Measurements from ENCODE around the gene ATG9A.

Gene ATG9A

DNA sequence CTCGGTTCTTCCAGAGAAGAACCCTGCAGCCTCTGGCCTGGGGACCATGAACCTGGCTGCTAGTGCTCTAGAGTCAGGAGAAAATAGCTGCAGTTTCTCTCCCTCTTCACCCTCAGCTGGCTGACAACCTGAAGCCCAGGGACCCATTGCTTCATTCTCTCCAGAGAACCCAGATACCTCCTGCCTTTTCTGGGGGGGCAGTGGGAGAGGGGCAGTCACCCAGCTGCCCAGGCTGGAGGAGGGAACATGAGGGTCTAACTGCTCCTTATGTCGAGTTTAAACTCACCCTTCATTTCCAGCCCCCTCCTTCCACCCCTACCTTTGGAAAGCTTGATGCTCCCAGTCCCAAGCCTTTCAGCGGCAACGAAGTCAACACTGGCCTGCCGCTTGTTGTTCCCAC, 30.5 kb downstream of the ATG9A start:
- Mint-ChIP-seq H3K36me3 (no peaks in the 10 kb centered on the region), H3K27me3 (peaks cover 11% of the 10 kb centered on the region), H3K4me3 (no peak overlapping the region), H3K4me1 (no peaks in the 10 kb centered on the region), H3K9me3 (no peaks in the 10 kb centered on the region), H3K27ac (no peak overlapping the region)
- DNase-seq (ENCODE audit: low spot score in 2 of 2) (no peak), ATAC-seq (ENCODE audit: low read depth) (no peak)

DNA sequence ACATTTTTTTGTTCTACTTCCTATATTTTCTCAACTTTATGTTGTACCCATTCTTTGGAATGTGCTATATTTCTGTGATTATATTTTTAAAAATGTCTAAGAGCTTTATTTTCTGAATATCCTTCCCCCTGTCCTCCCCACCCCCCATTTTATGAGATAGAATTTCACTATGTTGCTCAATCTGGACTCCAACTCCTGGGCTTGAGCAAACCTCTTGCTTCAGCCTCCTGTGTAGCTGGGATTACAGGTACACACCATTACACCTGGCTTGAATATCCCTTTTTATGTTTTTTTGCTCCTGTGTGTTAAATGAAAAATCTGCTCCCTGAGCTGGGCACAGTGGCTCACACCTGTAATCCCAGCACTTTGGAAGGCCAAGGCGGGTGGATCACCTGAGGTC, 32.0 kb downstream of the ATG9A start:
- Mint-ChIP-seq H3K4me3 (no peak overlapping the region), H3K4me1 (no peaks in the 10 kb centered on the region), H3K36me3 (no peaks in the 10 kb centered on the region), H3K9me3 (no peaks in the 10 kb centered on the region), H3K27me3 (peaks cover 11% of the 10 kb centered on the region), H3K27ac (no peak overlapping the region)
- DNase-seq (ENCODE audit: low spot score in 2 of 2), result no peak
- ATAC-seq (ENCODE audit: low read depth), result no peak

DNA sequence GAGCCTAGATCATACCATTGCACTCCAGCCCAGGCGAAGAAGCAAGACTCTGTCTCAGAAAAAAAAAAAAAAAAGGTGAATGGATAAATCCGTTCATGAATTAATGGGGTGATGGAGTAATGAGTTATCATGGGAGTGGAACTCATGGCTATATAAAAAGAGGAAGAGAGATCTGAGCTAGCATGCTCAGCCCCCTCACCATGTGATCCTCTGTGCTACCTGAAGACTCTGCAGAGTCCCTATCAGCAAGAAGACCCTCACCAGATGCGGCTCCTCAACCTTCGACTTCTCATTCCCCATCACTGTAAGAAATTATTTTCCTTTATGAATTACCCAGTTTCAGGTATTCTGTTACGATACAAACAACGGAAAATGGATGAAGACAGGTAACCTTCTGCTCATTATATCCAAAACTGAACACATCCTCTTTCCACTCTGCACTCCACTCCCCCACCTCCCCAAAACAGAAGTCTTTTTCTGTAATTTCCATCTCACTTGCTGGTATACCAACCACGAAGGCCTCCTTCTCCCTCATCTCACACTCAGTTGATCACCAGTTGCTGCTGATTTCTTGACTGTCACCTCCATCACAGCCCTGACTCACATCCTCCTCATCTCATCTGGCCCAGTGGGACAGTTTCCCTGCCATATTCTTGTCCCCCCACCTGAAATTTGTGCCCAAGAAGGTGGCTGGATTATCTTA, 42.5 kb downstream of the ATG9A start:
- H3K4me3 Mint-ChIP-seq, result no peak overlapping the region
- H3K27me3 Mint-ChIP-seq, result no peaks in the 10 kb centered on the region
- peaks cover 12% of the 10 kb centered on the region for H3K4me1 Mint-ChIP-seq
- H3K36me3 Mint-ChIP-seq, result peaks cover 10% of the 10 kb centered on the region
- ATAC-seq (ENCODE audit: low read depth), result peak; percentile 80
- H3K9me3 Mint-ChIP-seq, result no peaks in the 10 kb centered on the region
- no peak for DNase-seq (ENCODE audit: low spot score in 2 of 2)
- H3K27ac Mint-ChIP-seq, result peak overlapping the region; percentile 18

DNA sequence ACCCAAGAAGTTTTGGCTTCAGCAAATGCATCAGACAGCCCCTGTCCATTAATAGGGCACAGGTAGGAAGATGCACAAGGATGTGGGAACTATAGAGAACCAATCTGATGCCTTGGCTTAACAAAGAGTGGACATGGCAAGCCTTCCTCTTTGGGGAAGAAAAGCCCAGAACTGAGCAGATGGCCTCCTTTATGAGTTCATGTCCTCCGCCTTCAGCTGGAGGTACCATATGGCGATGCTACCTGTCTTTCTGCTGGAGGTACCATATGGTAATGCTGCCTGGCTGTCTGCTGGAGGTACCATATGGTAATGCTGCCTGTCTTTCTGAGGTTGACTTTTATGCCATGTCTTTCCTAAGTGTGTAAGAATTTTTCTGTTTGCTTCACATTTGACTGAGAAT, 45.3 kb downstream of the ATG9A start:
- Mint-ChIP-seq H3K4me3 (no peak overlapping the region), H3K4me1 (peaks cover 15% of the 10 kb centered on the region), H3K9me3 (no peaks in the 10 kb centered on the region), H3K27me3 (no peaks in the 10 kb centered on the region), H3K36me3 (peaks cover 19% of the 10 kb centered on the region), H3K27ac (peak overlapping the region; percentile 14)
- DNase-seq (ENCODE audit: low spot score in 2 of 2), result no peak
- no peak for ATAC-seq (ENCODE audit: low read depth)

DNA sequence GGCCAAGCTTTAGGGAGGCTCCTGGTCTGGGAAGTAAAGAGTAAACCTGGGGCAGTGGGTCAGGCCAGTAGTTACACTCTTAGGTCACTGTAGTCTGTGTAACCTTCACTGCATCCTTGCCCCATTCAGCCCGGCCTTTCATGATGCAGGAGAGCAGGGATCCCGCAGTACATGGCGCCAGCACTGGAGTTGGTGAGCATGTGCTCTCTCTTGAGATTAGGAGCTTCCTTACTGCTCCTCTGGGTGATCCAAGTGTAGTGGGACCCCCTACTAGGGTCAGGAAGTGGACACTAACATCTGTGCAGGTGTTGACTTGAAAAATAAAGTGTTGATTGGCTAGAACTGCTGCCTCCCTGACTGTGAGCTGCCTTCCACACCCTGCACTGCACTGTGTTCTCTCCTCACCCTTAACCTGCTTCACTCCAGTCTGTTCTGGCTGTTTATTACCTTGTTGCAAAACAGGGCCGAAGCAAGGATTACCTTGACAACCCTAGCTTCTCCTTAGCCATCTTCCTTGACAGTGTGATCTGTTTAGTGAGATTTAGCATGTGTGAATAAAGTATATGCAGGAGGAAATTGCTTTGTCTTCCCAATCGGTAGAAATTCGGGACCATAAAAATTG, 46.2 kb downstream of the ATG9A start:
- peak overlapping the region; percentile 53 for H3K27ac Mint-ChIP-seq
- H3K9me3 Mint-ChIP-seq, result no peaks in the 10 kb centered on the region
- H3K36me3 Mint-ChIP-seq, result peaks cover 19% of the 10 kb centered on the region
- no peak for DNase-seq (ENCODE audit: low spot score in 2 of 2)
- no peak overlapping the region for H3K4me3 Mint-ChIP-seq
- ATAC-seq (ENCODE audit: low read depth), result no peak
- peaks cover 20% of the 10 kb centered on the region for H3K4me1 Mint-ChIP-seq
- no peaks in the 10 kb centered on the region for H3K27me3 Mint-ChIP-seq

DNA sequence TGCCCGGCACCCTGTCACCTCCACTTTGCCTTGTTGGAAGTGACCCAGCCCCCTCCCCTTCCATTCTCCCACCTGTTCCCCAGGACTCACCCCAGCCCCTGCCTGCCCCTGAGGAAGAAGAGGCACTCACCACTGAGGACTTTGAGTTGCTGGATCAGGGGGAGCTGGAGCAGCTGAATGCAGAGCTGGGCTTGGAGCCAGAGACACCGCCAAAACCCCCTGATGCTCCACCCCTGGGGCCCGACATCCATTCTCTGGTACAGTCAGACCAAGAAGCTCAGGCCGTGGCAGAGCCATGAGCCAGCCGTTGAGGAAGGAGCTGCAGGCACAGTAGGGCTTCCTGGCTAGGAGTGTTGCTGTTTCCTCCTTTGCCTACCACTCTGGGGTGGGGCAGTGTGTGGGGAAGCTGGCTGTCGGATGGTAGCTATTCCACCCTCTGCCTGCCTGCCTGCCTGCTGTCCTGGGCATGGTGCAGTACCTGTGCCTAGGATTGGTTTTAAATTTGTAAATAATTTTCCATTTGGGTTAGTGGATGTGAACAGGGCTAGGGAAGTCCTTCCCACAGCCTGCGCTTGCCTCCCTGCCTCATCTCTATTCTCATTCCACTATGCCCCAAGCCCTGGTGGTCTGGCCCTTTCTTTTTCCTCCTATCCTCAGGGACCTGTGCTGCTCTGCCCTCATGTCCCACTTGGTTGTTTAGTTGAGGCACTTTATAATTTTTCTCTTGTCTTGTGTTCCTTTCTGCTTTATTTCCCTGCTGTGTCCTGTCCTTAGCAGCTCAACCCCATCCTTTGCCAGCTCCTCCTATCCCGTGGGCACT, 46.9 kb downstream of the ATG9A start:
- Mint-ChIP-seq H3K36me3 (peaks cover 19% of the 10 kb centered on the region), H3K27ac (peak overlapping the region; percentile 53), H3K4me1 (peaks cover 22% of the 10 kb centered on the region), H3K27me3 (no peaks in the 10 kb centered on the region), H3K4me3 (no peak overlapping the region), H3K9me3 (no peaks in the 10 kb centered on the region)
- ATAC-seq (ENCODE audit: low read depth) (no peak), DNase-seq (ENCODE audit: low spot score in 2 of 2) (no peak)

DNA sequence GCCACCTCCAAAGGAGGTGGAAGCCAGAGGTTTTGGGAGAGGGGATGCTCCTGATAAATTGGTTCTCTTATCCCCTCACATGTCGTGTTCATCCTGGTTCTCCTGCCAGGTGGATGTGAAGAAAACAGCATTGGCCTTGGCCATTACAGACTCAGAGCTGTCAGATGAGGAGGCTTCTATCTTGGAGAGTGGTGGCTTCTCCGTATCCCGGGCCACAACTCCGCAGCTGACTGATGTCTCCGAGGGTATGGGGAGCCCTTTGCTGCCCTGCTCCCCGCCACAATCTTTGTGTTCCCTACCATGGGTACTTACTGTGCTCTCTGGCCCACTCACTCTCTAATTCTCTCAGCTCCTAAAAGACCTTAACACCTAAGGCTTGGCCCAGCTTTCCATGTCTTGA, 47.9 kb downstream of the ATG9A start:
- H3K27me3 Mint-ChIP-seq, result no peaks in the 10 kb centered on the region
- peaks cover 18% of the 10 kb centered on the region for H3K36me3 Mint-ChIP-seq
- H3K4me3 Mint-ChIP-seq, result no peak overlapping the region
- H3K27ac Mint-ChIP-seq, result no peak overlapping the region
- DNase-seq (ENCODE audit: low spot score in 2 of 2) (no peak), ATAC-seq (ENCODE audit: low read depth) (no peak)
- peaks cover 18% of the 10 kb centered on the region for H3K4me1 Mint-ChIP-seq
- no peaks in the 10 kb centered on the region for H3K9me3 Mint-ChIP-seq

DNA sequence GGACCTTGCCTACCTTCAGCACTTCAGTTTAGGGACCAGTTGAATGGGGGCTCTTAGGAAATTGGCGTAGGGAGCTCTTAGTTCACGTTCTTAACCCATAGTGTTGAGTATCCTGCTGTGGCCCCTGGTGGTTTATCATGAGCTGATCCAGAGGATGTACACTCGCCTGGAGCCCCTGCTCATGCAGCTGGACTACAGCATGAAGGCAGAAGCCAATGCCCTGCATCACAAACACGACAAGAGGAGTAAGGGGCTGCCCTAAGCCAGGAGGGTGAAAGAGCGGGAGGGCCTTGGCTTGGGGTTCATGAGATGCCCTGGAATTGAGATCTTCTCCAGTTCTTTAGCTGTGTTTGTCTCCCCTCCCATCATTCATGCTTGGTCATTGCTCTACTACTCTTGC, 48.5 kb downstream of the ATG9A start:
- Mint-ChIP-seq H3K27me3 (no peaks in the 10 kb centered on the region), H3K27ac (peak overlapping the region; percentile 31), H3K4me1 (peaks cover 19% of the 10 kb centered on the region), H3K4me3 (no peak overlapping the region), H3K9me3 (no peaks in the 10 kb centered on the region), H3K36me3 (peaks cover 18% of the 10 kb centered on the region)
- no peak for DNase-seq (ENCODE audit: low spot score in 2 of 2)
- ATAC-seq (ENCODE audit: low read depth), result no peak

DNA sequence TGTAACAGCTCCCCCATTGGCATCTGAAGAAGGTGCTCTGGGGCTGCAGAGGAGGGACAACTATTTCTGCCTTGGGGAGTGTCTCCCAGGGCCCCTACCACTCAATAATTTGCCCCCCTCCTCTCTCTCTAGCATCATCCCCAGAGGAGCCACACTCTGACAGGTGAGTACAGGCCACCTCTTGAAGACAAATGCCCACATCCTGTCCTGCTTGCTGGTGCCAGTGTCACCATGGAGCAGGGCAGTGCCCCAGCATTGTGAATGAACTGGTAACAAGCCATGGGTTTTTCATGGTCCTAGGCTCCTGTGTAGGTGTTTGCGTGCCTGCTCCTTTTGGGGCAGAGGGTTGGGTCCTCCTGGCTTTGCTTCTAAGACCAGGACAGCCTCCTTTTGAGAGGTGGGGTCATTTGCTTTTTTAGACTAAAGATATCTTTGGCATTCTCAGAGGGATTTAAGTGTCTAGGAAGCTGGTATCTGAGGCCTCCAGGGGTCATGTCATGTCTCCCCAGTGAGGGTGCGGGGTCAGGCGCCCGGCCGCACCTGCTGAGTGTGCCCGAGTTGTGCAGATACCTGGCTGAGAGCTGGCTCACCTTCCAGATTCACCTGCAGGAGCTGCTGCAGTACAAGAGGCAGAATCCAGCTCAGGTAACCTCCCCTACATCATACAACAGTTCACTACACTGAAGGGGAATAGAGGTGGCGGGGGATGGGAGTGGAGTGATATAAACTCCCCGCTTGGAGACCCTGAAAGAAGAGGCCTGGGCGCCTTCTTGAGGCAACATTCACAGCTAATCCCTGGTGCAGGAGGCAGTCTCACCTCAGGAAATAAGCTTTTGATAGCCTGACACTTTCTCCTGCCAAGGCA, 49.6 kb downstream of the ATG9A start:
- H3K27ac Mint-ChIP-seq, result no peak overlapping the region
- ATAC-seq (ENCODE audit: low read depth) (no peak), DNase-seq (ENCODE audit: low spot score in 2 of 2) (no peak)
- H3K9me3 Mint-ChIP-seq, result no peaks in the 10 kb centered on the region
- H3K27me3 Mint-ChIP-seq, result no peaks in the 10 kb centered on the region
- H3K4me3 Mint-ChIP-seq, result peak overlapping the region; percentile 88
- peaks cover 16% of the 10 kb centered on the region for H3K36me3 Mint-ChIP-seq
- H3K4me1 Mint-ChIP-seq, result peaks cover 20% of the 10 kb centered on the region

DNA sequence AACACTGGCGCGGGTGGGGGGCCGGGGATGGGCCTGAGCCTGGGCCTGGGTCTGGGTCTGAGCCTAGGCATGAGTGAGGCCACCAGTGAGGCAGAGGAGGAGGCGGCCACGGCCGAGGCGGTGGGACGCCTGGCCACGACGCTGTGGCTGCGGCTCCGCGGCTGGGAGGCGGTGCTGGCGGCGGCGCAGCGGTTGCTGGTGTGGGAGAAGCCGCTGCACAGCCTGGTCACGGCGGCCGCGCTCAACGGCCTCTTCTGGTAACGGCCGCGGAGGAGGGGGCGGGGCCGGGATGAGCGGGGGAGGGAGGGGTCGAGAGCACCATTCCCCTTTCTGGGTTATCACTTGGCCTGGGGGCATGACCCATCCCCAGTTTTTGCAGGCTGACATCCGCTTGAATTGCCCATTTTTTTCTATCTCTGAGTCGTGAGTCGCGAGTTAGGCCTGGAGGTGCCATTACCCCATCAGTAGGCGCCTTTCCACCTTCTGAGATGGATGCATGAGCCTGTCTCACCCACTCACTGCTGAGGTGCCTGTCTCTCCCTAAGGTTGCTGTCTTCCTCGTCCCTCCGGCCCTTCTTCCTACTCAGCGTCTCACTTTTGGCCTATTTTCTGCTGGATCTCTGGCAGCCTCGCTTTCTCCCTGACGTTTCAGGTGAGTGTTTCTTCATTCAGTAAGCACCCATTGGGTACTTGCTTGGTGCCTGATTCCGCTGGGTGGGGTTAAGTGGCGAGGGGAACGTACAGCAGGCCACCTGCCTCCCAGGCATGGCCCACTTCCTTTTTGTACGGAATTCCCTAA, 50.9 kb downstream of the ATG9A start:
- H3K4me3 Mint-ChIP-seq, result peak overlapping the region; percentile 88
- no peaks in the 10 kb centered on the region for H3K27me3 Mint-ChIP-seq
- ATAC-seq (ENCODE audit: low read depth) (peak; percentile 3), DNase-seq (ENCODE audit: low spot score in 2 of 2) (peak in 1 of 2 donors; percentile 18)
- peak overlapping the region; percentile 97 for H3K27ac Mint-ChIP-seq
- peaks cover 26% of the 10 kb centered on the region for H3K36me3 Mint-ChIP-seq
- H3K9me3 Mint-ChIP-seq, result no peaks in the 10 kb centered on the region
- H3K4me1 Mint-ChIP-seq, result peaks cover 30% of the 10 kb centered on the region

DNA sequence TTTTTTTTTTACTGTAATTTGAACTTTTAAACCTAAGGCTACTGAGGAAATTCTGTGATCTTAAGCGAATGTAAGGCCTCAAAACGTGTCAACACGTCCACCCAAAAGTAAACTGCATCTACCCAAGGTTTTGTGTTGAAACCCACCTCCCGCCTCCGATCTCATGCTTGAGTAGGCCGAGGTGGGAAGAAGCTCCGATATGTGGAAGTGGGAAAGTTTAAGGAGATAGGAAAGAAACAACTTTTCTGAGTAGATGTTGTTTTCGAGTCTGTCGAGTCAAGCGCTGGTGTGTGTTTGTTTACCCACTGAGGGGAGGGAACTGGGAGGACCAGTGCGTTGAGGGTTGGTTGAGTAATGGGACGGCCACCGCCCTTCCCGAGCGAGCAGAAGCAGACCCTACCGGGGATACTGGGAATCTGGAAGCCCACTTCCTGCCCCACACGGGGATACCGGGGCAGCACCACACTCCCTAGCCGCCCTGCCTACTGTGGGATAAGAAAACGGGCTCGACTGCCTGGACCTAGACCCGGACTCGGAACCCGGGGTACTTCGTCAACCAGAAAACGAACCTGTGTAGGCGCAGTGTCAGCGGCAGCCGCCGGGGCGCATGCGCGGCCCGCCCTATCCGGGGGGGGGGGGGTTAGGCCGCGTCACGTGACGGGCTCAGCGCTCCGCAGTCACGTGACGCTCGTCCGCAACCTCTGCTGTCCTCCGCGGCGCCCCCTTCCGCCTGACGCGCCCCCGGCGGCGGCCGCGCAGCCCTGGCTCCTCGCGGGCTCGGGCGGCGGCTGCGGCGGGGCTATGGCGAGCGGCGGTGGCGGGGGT, 51.7 kb downstream of the ATG9A start, which contains the start of gene RETREG2:
TSS of gene RETREG2 (plus strand) at position 724 of the 825 bp plus-strand sequence. CDS start at position 802, 78 bp downstream.
- DNase-seq (ENCODE audit: low spot score in 2 of 2) (peak; percentile 75), ATAC-seq (ENCODE audit: low read depth) (peak; percentile 47)
- H3K27ac Mint-ChIP-seq, result peak within 1 kb of the TSS; percentile 97
- H3K36me3 Mint-ChIP-seq, result peaks cover 23% of the 10 kb centered on the region
- H3K4me1 Mint-ChIP-seq, result peaks cover 31% of the 10 kb centered on the region
- peak within 1 kb of the TSS; percentile 88 for H3K4me3 Mint-ChIP-seq
- no peaks in the 10 kb centered on the region for H3K9me3 Mint-ChIP-seq
- H3K27me3 Mint-ChIP-seq, result no peaks in the 10 kb centered on the region

DNA sequence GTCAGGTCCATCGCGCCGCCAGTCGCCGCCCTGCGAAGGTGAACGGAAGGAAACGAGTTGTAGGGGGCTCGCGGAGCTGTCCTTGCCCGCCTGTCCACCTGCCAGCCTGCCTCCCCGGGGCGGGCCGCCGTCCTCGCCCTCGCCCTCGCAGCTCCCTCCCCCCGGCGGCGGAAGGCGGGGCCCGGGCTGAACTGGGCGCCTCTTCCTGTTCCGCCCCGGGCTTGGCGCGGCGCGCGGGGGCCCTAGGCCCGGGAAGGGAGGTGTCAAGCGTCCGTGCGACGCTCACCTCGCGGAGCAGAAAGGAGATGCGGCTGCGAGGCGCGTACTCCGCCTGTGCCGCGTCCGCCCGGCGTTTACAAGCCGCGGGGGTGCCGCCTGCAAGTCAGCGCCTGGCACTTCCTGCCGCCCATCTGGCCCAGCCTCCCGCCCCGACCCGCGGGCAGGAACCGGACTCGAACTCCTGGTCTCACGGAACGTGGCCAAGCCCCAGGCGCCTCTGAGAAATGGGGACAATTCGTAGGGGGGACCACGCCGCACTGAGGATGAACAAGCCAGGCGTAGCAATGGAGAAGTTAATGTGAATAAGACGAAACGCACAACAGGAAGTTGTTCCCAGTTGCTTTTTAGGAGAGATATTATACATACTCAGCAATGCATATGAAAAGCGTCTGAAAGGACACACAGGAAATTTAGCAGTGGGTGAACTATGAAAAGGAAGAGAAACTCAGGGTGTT, 52.5 kb downstream of the ATG9A start, which contains the start of gene CNPPD1:
TSS of gene CNPPD1 (minus strand) at position 108 of the 734 bp plus-strand sequence. CDS start at position 11, 97 bp downstream.
- H3K27ac Mint-ChIP-seq, result peak within 1 kb of the TSS; percentile 97
- peaks cover 30% of the 10 kb centered on the region for H3K4me1 Mint-ChIP-seq
- ATAC-seq (ENCODE audit: low read depth), result peak; percentile 70
- DNase-seq (ENCODE audit: low spot score in 2 of 2), result peak; percentile 80 to 84
- H3K9me3 Mint-ChIP-seq, result no peaks in the 10 kb centered on the region
- H3K27me3 Mint-ChIP-seq, result no peaks in the 10 kb centered on the region
- H3K4me3 Mint-ChIP-seq, result peak within 1 kb of the TSS; percentile 88
- peaks cover 26% of the 10 kb centered on the region for H3K36me3 Mint-ChIP-seq

Data from memory B cell (primary cell).